GM11168 (cell line): Measurements from ENCODE around the gene TARS2.

ENCODE experiments used
- in situ Hi-C: fragments of 300-500 bp; cut with MboI; formaldehyde crosslinking; loops from one replicate; pipeline ENCODE4 v1.12.0; 2022; ENCODE audit warnings: low sequenced_read_pairs; ENCODE audit not compliant: unreplicated experiment

Gene TARS2

GRCh38 chr1:150486966-150487762 is at the start of gene TARS2:
TARS2 (plus strand) TSS chr1:150487419; CDS start chr1:150487451, 32 bp downstream.
- in situ Hi-C loops: no loop called here

- in situ Hi-C loops: no loop called here
Observed at GRCh38 chr1:150441121-150441520, 46.1 kb upstream of the TARS2 start.

- in situ Hi-C loops: no loop called here
Observed at GRCh38 chr1:150444232-150444631, 43.0 kb upstream of the TARS2 start.

GRCh38 chr1:150456146-150456647 is 31.0 kb upstream of the TARS2 start:
- in situ Hi-C loops: no loop called here

- in situ Hi-C loops: no loop called here
Observed at GRCh38 chr1:150464422-150464826, 22.8 kb upstream of the TARS2 start.

- in situ Hi-C loops: no loop called here
Observed at GRCh38 chr1:150466964-150467363, 20.3 kb upstream of the TARS2 start.

- in situ Hi-C loops: no loop called here
Observed at GRCh38 chr1:150469291-150469690, 17.9 kb upstream of the TARS2 start.

GRCh38 chr1:150472601-150473200 is 14.5 kb upstream of the TARS2 start:
- in situ Hi-C loops: no loop called here

GRCh38 chr1:150473659-150474058 is 13.6 kb upstream of the TARS2 start:
- in situ Hi-C loops: no loop called here

GRCh38 chr1:150474869-150475268 is 12.3 kb upstream of the TARS2 start:
- in situ Hi-C loops: no loop called here

- in situ Hi-C loops: no loop called here
Observed at GRCh38 chr1:150476754-150477153, 10.5 kb upstream of the TARS2 start.

- in situ Hi-C loops: no loop called here
Observed at GRCh38 chr1:150477320-150477719, 9.9 kb upstream of the TARS2 start.

- in situ Hi-C loops: no loop called here
Observed at GRCh38 chr1:150477733-150478132, 9.5 kb upstream of the TARS2 start.

- in situ Hi-C loops: no loop called here
Observed at GRCh38 chr1:150479370-150479769, 7.8 kb upstream of the TARS2 start.

- in situ Hi-C loops: no loop called here
Observed at GRCh38 chr1:150479927-150480352, 7.3 kb upstream of the TARS2 start.

GRCh38 chr1:150484431-150484830 is 2.8 kb upstream of the TARS2 start:
- in situ Hi-C loops: no loop called here

- in situ Hi-C loops: no loop called here
Observed at GRCh38 chr1:150484861-150485260, 2.4 kb upstream of the TARS2 start.

GRCh38 chr1:150487763-150488115 is 520 bp downstream of the TARS2 start:
- in situ Hi-C loops: no loop called here

- in situ Hi-C loops: no loop called here
Observed at GRCh38 chr1:150493175-150493574, 6.0 kb downstream of the TARS2 start.

GRCh38 chr1:150498342-150498741 is 11.1 kb downstream of the TARS2 start:
- in situ Hi-C loops: no loop called here

- in situ Hi-C loops: no loop called here
Observed at GRCh38 chr1:150505431-150505830, 18.2 kb downstream of the TARS2 start.
